Activated naive CD8-positive, alpha-beta T cell treated with anti-CD3 and anti-CD28 coated beads, Interleukin-2, amount 50 U/mL, for 16 hours (primary cell): ENCODE data around the gene CEP19.
"Not testable (repeated sequence)": the region's sequence is repeated elsewhere in the genome, so short reads cannot be mapped to it uniquely, and the experiment has no call there.

Experiments used
- DNase-seq: peaks from one replicate; pipeline ENCODE4 v3.0.0-alpha.2; 2020; ENCODE audit warnings: low read depth, low spot score

CEP19 gene, protein sequence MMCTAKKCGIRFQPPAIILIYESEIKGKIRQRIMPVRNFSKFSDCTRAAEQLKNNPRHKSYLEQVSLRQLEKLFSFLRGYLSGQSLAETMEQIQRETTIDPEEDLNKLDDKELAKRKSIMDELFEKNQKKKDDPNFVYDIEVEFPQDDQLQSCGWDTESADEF

DNA sequence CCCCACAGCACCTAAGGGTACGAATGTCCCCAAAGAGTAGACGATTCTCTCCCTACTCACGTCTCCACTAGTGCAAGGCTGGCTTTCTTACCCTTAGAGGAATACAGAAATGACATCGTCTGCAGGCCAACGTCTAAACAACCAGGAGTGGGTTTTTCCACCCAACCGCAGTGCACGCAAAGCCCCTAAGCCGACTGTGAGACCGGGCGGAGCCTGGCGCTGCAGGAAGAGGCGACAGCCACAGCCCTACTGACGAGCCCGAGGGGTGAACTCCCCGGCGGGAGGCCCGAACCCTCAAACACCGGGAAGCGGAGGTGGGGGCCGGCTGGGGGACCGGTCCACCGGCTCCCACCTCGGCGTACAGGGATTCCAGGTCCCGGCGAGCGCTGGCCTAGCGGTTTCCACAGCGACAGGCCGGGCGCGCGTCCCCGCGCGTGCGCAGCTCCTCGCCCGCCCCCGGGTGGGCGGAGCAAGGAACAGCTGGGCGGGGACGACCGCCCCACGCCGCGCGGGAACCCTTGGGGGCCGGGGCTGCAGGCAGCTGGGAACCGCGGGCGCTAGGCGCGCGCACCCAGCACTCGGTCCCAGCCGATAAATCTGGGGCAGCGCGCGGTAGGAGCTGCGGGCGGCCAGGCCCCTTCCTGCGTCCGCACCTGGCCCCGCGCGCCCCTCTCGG, at the start of gene CEP19, which contains the start of gene PIGX:
CEP19 (minus strand) TSS at position 413 of the 676 bp plus-strand sequence. CDS start 3,593 bp downstream, outside the sequence.
PIGX (plus strand) TSS at position 540 of the 676 bp plus-strand sequence.
- DNase-seq = peak; percentile 72

DNA sequence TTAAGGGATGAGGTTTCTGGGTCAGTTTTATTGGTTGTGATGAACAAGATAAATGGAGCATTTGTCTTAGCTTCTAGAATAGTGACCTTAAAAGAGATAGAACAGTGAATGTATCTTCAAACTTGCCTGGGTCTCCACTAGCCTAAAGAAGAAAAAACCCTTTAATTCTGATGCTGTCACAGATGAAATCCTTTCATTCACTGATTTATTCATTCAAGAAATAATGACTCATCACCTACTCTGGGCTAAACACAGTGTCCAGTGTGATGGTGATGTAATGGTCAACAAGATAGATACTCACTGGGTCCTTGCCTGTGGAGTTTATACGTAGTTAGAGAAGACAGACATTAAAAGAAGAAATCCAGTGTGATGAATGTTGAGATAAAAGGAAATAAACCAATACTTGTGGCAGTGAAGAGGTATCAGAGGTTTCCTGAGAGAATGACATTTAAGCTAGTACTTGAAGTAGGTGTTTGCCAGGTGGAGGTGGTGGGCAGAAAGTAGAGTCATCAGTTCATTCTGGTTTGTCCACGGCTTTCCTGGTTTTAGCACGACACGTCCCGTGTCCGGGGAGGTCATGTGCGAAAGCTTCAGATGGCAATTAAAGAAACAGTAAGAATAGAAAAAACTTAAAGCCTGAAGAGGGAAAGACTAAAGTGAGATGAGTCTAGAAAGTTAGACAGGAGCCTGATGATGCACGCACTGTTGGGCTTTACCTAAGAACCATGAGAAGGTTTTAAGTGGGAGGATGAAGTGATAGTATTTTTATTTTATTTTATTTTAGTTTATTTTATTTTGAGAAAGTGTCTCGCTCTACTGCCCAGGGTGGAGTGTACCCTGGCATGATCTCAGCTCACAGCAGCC, 46.1 kb upstream of the CEP19 start:
- DNase-seq = peak; percentile 10

DNA sequence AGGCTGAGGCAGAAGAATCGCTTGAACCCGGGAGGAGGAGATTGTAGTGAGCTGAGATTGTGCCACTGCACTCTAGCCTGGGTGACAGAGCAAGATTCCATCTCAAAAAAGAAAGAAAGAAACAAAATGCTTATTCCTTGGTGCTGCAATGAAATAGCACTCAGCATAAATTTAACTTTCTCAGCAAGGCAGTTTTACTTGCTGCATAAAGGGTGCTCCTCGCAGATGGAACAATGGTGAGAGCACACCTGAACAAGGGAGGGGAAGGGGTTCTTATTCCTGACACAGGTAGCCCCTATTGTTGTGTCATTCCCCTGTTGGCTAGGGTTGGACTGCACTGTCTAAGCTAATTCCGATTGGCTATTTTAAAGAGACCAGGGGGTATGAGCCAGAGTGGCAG, 44.7 kb upstream of the CEP19 start:
- DNase-seq = no peak

DNA sequence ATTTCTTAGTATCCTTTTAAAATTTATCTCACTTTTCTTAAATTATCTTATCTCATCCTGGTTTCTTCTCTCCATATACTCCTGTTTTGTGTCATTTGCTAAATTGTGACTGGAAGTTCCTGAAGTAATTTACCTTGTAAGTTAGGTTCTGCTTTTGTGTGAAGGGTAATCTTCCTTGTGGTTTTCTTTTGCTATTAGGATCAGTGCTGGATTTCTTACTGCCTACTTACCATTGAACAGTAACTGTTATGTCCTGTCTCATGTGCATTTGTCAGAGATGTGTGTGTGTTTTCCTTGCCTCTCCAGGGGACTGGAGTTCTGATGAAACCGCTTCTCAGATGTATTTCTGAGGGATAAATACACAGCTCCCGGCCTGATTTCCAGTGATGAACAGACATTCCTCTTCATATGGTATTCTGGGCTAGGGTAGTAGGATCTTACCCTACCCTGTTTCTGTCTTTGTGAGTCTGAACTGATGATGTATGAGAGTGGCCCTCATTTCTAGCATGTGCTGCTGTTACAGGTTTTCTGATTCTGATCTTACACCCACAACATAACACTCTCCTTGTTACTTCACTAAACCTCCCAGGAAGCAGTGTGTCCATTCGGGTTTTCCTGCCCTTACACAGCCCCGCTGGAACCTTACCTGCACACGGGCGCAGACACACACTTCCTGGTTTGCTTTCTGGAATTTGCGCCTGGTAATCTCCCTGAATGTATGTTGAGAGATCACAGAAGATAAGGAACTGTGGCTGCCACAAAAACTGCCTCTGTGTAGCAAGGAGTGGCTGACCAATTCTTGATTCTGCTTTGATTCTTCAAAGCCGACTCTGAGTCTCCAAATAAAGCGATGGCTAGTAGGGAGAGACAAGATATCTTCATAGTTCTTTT, 42.3 kb upstream of the CEP19 start:
- DNase-seq = no peak

DNA sequence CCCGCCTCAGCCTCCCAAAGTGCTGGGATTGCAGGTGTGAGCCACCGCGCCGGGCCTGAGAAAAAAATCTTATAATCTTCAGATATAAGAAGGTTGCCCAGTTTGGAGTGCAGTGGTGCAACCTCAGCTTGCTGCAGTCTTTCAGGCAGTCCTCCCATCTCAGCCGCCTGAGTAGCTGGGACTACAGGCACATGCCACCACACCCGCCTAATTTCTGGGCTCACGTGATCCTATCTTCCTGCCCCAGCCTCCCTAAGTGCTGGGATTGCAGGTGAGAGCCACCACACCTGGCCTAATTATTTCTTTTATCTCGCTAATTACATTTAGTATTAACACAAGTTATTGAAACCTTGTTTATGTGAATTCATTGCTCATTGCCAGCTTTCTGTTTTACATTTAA, 41.2 kb upstream of the CEP19 start:
- DNase-seq = no peak

DNA sequence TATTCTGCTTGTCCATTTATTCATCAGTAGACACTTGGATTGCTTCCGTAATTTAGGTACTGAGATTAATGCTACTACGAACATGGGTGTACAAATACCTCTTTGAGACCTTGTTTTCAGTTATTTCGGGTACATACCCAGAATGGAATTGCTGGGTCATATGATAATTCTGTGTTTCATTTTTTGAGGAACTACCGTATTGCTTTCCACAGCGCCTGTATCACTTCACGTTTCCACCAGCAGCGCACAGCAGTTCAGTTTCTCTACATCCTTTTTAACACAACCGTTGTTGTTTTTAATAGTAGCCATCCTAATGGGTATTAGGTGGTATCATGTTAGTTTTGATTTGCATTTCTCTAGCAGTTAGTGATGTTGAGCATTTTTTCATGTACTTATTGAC, 37.1 kb upstream of the CEP19 start:
- DNase-seq = no peak

DNA sequence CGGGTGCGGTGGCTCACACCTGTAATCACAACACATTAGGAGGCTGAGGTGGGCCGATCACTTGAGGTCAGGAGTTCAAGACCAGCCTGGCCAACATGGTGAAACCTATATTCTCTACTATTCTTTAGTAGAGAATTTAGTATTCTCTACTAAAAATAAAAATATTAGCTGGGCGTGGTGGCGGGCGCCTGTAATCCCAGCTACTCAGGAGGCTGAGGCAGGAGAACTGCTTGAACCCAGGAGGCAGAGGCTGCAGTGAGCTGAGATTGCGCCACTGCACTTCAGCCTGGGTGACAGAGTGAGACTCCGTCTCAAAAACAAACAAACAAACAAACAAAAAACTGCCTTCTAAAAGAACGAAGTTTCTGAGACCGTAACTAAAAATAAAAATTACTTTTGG, 31.5 kb upstream of the CEP19 start:
- DNase-seq = not testable (repeated sequence)

DNA sequence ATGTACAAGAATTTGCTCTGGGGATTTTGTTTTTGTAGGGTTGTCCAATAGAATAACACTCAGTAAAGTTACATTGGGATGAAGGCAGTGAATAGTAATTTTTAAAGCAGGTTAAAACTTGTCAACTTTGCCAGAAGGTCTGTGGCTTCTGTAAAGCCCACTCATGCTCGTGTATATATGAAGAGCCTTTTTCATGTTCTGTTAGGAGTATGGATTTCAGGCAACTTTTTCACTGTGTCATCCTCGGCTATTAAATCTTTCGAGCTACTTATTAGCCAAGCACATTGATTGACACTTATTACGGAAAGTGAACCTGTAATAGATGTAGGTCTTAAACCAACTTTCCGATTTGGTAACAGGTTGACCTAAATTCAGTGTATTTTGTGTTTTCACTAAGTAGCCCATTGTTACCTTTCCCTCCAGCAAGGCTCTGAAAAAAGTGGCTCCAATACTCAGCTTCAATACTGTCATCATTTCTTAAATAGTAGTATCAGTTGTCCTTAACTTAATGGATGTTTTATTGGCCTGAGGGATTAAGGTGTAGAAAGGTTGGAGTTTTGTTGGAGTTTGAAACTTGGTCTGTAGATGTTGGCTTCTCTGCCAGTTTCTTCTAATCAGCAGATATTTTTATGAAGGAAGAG, 29.3 kb upstream of the CEP19 start:
- no peak for DNase-seq

DNA sequence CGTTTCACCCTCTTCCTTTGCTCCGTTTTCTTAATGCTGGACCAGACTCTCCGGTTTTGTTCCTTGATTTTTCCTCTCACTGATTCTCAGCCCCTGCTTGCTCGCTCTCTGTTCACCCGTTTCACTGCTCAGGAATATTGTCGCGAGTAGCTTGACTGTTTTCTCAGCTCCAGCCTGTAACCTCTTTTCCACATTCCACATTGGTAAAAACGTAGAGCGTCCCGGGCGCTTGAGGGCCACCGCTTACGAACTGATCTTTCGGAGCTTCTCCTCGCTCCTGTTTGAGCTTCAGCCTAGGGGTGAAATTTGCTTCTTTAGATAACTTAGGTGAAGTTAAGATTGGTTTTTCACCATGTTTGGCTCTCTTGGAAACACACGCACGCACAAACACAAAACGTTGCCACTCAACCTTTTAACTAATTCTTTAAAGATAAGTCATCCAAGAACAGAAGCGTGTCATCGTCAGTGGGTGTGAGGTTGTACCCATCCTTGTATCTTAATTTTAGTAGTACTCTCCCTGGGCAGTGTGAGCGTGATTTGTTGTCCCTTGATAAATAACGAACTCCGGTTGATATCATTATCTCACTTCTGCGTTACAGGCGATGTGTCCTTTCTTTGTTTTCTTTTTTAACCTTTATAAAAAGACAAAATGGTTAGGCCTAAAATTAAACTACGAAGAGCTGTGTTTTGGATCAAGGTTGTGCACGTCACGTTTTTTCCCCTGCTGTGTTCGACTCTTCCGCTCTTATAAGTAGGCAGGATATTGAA, 28.6 kb upstream of the CEP19 start:
- DNase-seq = no peak

DNA sequence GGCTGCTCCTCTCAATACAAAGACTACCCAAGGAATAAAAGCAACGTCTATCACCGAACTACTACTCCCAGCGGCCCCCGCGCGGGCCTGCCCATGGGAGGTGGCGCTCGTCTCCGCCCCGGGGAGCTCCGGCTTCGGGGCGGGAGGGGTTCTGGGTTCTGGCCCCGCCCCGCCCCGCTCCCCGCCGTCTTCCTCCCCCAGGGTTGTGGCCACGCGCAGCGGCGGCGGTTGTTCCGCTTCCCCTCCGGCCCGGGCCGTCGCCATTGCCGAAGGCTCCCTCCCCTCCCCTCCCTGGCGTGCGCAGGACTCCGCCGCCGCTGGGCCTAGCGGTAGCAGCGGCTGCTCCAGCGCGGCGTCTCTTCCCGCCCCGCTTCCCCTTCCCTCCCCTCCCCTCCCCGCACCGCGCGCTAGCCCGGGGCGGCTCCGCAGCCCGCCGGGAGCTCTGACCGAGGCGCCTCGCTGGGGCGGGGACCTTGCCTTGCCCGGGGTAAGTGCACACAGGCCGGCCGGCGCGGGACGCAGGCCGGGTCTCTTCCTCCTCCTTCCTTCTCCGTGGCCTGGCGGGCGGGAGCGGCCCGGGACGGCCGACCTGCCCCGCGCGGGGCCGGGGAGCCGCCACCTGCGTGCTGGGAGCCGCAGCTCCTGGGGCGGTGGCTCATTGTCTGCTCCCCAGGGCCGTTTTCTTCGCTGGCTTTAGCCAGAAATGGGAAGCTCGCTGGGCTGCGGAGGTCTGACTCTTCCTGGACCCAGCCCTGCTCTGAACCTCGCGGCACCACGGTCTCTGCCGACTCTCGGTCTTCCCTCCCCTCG, 27.8 kb upstream of the CEP19 start, which contains the start of gene PAK2:
PAK2 (plus strand) TSS at position 187 of the 810 bp plus-strand sequence. CDS start 42,790 bp downstream, outside the sequence.
- DNase-seq = peak; percentile 78

DNA sequence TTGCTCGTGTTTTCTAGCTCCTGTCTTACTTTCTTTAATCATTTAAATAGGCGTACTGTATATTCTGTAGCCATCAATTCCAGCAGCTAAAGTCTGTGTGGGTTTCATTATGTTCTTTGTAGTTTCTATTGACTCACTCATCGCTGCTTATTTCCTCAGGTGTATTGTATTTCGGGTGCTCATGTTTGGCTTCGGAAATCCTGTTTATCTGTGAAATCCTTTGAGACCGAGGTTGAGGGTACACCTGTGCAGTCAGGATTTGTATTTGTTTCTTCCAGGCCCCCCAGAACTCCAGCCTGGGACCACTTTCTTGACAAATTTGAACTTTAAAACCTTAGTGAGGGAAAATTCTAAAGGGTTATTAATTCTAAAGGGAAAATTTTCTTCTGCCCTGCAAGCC, 25.6 kb upstream of the CEP19 start:
- no peak for DNase-seq

DNA sequence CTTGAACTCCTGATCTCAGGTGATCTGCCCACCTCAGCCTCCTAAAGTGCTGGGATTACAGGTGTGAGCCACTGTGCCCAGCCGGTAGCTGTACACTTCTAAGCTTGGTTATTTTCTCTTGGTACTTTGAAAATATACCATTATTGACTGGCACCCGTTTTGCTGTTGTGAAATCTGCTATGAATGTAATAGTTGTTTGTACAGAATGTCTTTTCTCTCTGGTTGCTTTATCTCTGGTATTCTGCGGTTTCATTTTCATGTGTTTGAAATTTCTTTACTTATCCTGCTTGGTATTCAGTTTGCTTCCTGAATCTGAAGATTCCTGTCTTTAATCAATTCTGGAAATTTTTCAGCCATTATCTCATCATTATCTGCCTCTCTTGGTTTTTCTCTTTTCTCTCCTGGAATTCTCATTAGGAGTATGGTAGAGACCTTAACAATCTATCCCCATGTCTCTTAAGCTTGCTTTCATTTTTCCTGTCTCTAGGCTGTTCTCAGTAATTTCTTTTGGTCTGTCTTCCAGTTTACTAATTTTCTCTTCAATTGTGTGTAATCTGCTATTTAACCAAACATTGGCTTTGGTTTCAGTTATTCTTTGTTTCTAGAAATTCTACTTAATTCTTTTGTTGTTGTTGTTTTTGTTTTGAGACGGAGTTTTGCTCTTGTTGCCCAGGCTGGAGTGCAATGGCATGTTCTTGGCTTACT, 24.8 kb upstream of the CEP19 start:
- DNase-seq = no peak

DNA sequence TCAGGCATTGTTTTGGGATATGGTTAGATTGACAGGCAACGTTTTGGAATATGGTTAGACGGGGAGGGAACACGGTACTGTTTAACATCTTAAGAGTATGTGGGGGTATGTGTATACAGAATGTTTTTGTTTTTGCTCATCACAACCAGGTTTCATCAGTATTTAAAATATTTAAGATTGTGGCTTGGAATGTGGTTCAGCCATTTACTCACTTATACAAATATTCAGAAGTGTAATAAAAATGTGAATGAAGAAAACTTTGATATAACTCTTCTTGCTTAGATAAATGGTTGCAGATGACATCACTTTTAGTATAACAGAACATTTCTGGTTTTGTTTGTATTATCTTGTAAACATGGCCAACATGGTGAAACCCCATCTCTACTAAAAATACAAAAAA, 23.7 kb upstream of the CEP19 start:
- DNase-seq = no peak

DNA sequence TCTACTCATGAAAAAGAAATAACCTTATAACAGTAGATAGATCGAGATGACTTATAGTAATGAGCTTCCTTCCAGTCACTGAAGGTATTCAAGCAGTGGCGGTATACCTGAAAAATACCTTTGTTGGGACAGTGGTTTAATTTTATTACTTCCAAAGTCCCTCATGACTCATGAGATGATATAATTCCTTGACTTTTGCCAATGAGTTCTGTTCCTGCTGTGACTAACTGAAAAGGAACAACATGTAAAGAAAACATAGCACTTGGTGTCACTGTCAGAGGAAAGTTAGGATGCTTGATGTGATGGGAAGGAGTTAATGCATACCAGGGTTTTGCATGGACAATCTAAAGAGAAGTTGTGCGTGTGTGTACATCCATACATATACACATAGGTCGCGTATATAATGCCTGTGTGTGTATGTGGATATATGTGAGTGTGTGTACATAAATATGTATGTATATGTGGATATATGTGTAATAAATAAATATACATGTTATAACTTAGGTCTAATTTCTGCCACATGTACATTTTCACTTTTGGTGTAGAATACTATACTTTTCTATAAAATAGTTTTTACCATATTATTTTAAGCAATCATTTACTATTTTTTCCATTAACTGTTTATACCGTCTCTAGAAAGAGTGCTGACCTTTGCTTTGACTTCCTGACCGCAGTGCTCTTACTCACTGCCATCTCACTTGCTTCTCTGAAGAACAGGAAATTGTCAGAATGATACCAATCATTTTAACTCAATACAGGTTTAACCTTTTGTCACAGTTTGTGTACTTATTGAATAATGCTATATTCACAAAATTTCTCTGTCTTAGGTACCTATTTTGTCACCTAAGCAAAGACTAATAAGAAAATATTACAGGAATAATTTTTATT, 15.0 kb upstream of the CEP19 start:
- DNase-seq = no peak

DNA sequence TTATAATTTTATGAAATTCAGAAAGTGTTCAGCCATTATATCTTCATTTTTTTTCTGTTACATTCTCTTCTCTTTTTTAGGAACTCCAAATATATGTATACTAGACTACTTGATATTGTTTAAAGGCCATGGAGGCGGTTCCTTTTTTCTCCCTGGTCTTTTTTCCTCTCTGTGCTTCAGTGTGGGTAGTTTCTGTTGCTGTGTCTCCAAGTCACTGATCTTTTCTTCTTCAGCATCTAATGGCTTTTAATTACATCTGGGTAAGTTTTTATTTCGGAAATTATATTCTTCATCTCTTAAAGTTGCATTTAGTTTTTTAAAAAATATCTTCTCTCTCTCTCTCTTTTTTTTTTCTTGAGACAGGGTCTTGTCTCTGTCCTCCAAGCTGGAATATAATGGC, 9.0 kb upstream of the CEP19 start:
- no peak for DNase-seq

DNA sequence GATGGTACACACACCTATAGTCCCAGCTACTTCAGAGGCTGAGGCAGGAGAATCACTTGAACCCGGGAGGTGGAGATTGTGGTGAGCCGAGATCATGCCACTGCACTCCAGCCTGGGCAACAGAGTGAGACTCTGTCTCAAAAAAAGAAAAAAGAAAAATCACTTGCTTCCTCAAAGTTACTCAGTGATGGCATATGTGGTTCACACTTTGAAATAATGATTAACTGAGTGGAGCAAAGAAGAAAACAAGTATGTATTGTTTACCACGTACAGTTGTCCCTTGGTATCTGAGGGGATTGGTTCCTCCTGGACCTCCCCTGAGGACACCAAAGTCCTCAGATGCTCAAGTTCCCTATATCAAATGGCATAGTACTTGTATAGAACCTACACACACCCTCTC, 5.1 kb upstream of the CEP19 start:
- not testable (repeated sequence) for DNase-seq

DNA sequence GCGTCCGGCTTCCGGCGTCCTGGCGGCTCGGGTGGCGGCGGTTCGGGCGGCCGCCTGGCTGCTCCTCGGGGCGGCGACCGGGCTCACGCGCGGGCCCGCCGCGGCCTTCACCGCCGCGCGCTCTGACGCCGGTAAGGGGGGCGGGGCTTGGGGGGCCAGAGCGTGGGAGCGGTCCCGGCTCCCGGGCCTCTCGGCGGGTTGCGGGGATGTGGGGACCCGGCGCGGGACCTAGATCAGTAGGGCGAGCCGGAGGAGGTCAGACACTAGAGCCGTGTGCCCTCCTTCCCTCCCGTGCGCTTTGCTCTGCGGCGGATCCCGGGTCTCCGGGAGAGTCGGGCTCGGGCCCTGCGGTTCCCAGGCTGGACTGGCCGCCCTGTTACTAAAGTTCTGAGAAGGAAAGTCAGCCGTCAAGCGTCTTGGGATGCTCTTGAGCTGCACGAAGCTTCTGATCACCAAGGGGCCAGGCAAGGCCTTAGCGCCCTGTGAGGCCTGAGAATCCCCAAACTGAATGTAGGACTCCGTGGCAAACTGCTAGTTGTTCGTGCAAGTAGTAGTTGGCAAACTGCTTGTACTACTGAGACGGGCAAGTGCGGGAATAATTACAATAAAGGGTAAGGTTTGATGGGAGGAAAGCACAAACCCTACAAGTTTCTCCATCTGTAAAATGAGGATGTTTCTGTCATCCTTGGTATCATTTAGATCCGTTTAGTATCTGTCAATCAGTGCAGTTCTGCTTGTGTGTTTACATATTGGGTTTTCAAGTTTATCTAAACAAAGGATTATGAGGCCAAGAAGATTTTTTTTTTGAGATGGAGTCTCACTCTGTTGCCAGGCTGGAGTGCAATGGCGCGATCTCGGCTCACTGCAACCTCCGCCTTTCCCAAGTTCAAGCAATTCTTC, 714 bp upstream of the CEP19 start:
- no peak for DNase-seq
